Stomach (tissue), 9 donors: ENCODE results near the gene CNKSR1. TPM values are rescaled to one million over a fixed set of nuclear protein-coding genes. Genes with fewer than 3 reads are reported as not detected.

Source experiments
- DNase-seq, 2 donors: peaks; one replicate each; pipeline versions ENCODE4 v3.0.0 to v3.0.0-alpha.2; 2013 to 2019
- H3K27ac ChIP-seq, 5 donors: fragments of 200-600 bp in 4 of 5; sonication (generic) in 4 of 5; one replicate each; pipeline ENCODE4 v1.5.1; 2013 to 2019; ENCODE audit warnings: mild to moderate bottlenecking in 1 of 5, moderate library complexity in 1 of 5
- H3K27me3 ChIP-seq, 3 donors: fragments of 200-600 bp; sonication (generic); one replicate each; pipeline ENCODE4 v1.5.1; 2017 to 2019; ENCODE audit warnings: mixed run types in 1 of 3
- H3K36me3 ChIP-seq, 4 donors: fragments of 200-600 bp; sonication (generic); 1 replicate in 3 of 4; 2 replicates in 1 of 4; pipeline ENCODE4 v1.5.1; 2016 to 2019
- H3K4me1 ChIP-seq, 4 donors: fragments of 200-600 bp; sonication (generic); one replicate each; pipeline ENCODE4 v1.5.1; 2016 to 2019
- H3K4me3 ChIP-seq, 4 donors: fragments of 200-600 bp; sonication (generic) in 3 of 4; one replicate each; pipeline ENCODE4 v1.5.1; 2016 to 2019; ENCODE audit warnings: mild to moderate bottlenecking in 1 of 4
- H3K9me3 ChIP-seq, 4 donors: fragments of 200-600 bp; sonication (generic); one replicate each; pipeline ENCODE4 v1.5.1; 2016 to 2019
- CTCF ChIP-seq, 7 experiments: fragments of 450-650 bp in 4 of 7; fragments of 200-600 bp in 3 of 7; sonication (generic) in 3 of 7; IDR thresholded peaks; one replicate each; pipeline ENCODE4 v1.5.1; 2016 to 2019; ENCODE audit warnings: antibody characterized with exemption in 7 of 7, control low read depth in 2 of 7, mild to moderate bottlenecking in 1 of 7
- EP300 ChIP-seq: sonication (generic); formaldehyde crosslinking; IDR thresholded peaks from one replicate; pipeline ENCODE4 v1.6.1; 2017; ENCODE audit warnings: antibody characterized with exemption
- POLR2A ChIP-seq, 4 donors: fragments of 450-650 bp; IDR thresholded peaks; one replicate each; pipeline ENCODE4 v1.6.1; 2016; ENCODE audit warnings: antibody characterized with exemption in 4 of 4, control low read depth in 2 of 4, mild to moderate bottlenecking in 1 of 4, moderate library complexity in 1 of 4
- POLR2AphosphoS5 ChIP-seq, 3 donors: sonication (generic); formaldehyde crosslinking; IDR thresholded peaks; one replicate each; pipeline ENCODE4 v1.6.1; 2016; ENCODE audit warnings: antibody characterized with exemption in 3 of 3
- WGBS, 5 donors: extraction: QIAGEN DNeasy Blood & Tissue Kit in 3 of 5; methylation state at CpG; one replicate each; pipeline versions ENCODE4 v1.1.5 to v1.1.7; 2013 to 2018; 5-methylcytosine and 5-hydroxymethylcytosine counted together
- intact Hi-C: fragments of 100-400 bp; cut with DNase I; formaldehyde crosslinking; loops from one replicate; pipeline ENCODE4 v1.15.1; 2023; ENCODE audit warnings: low total_unique reads
- polyA plus RNA-seq, 3 donors: library from polyadenylated mRNA; stranded (reverse); fragments of 200-250 nt; gene quantifications; one replicate each; pipeline ENCODE4 v1.2.3, GENCODE V29; 2013
- total RNA-seq, 5 donors: library from RNA; depleted of rRNA; stranded (reverse); fragments of >200 nt; gene quantifications; one replicate each; pipeline versions ENCODE4 v1.1.0 to v1.2.3, GENCODE V29; 2014 to 2016
- donor health status: healthy with polysubstance abuse.
- donor health status: Bipolar disorder and iron deficiency.
- donor health status: healthy.

Gene CNKSR1
- total and polyA plus RNA-seq, 8 donors: 10.4 to 70.3 (median 21.1) TPM

- Histone ChIP-seq H3K27me3 (peaks cover 0 to 12% (median 0%) of the 10 kb centered on the region in 3 donors), H3K4me1 (peaks cover 0 to 6% (median 0%) of the 10 kb centered on the region in 4 donors), H3K27ac (no peak overlapping the region), H3K36me3 (no peaks in the 10 kb centered on the region), H3K4me3 (no peak overlapping the region), H3K9me3 (no peaks in the 10 kb centered on the region)
- no peak for DNase-seq
- WGBS, 5 donors: 41 to 45% (median 42%) methylated on average over 3 of the region's 3 CpGs
- intact Hi-C loops: no loop called here
- no peak for TF ChIP-seq POLR2A (IDR thresholded peaks at IDR 0.05)
- no peak for TF ChIP-seq POLR2AphosphoS5 (IDR thresholded peaks at IDR 0.05)
- TF ChIP-seq EP300: no peak
- TF ChIP-seq CTCF (IDR thresholded peaks at IDR 0.05): no peak
Measured at GRCh38 chr1:26215246-26215645, 38.0 kb downstream of the CNKSR1 start.

GRCh38 chr1:26218906-26219494 lies 41.7 kb downstream of the CNKSR1 start:
- WGBS, 5 donors: 31 to 42% (median 32%) methylated on average over 10 to 11 of the region's 11 CpGs
- no peaks in the 10 kb centered on the region for H3K9me3 ChIP-seq
- no peaks in the 10 kb centered on the region for H3K36me3 ChIP-seq
- peaks cover 0 to 18% (median 0%) of the 10 kb centered on the region in 3 donors for H3K27me3 ChIP-seq
- intact Hi-C loops: no loop called here
- H3K27ac ChIP-seq: no peak overlapping the region
- TF ChIP-seq POLR2A (IDR thresholded peaks at IDR 0.05): no peak
- no peak for TF ChIP-seq EP300
- no peak for TF ChIP-seq POLR2AphosphoS5 (IDR thresholded peaks at IDR 0.05)
- TF ChIP-seq CTCF (IDR thresholded peaks at IDR 0.05): no peak
- peaks cover 0 to 6% (median 0%) of the 10 kb centered on the region in 4 donors for H3K4me1 ChIP-seq
- no peak overlapping the region for H3K4me3 ChIP-seq
- peak in 1 of 2 donors; percentile 34 for DNase-seq

GRCh38 chr1:26220199-26220912 lies 43.1 kb downstream of the CNKSR1 start:
- no peak overlapping the region for H3K4me3 ChIP-seq
- no peak for DNase-seq
- H3K4me1 ChIP-seq: peaks cover 3 to 12% (median 6%) of the 10 kb centered on the region in 4 donors
- no peak overlapping the region for H3K27ac ChIP-seq
- no peaks in the 10 kb centered on the region for H3K36me3 ChIP-seq
- no peaks in the 10 kb centered on the region for H3K9me3 ChIP-seq
- intact Hi-C loops: no loop called here
- WGBS, 5 donors: 63 to 72% (median 67%) methylated on average over 24 to 27 of the region's 27 CpGs
- peaks cover 0 to 29% (median 7%) of the 10 kb centered on the region in 3 donors for H3K27me3 ChIP-seq
- TF ChIP-seq POLR2AphosphoS5 (IDR thresholded peaks at IDR 0.05) (no peak), CTCF (IDR thresholded peaks at IDR 0.05) (no peak), POLR2A (IDR thresholded peaks at IDR 0.05) (no peak), EP300 (no peak)

GRCh38 chr1:26221094-26221493 lies 43.8 kb downstream of the CNKSR1 start:
- Histone ChIP-seq H3K27ac (no peak overlapping the region), H3K36me3 (no peaks in the 10 kb centered on the region), H3K9me3 (no peaks in the 10 kb centered on the region), H3K4me1 (peaks cover 8 to 20% (median 14%) of the 10 kb centered on the region in 4 donors), H3K27me3 (peaks cover 0 to 36% (median 10%) of the 10 kb centered on the region in 3 donors), H3K4me3 (no peak overlapping the region)
- no peak for TF ChIP-seq CTCF (IDR thresholded peaks at IDR 0.05)
- no peak for TF ChIP-seq POLR2AphosphoS5 (IDR thresholded peaks at IDR 0.05)
- TF ChIP-seq POLR2A (IDR thresholded peaks at IDR 0.05): no peak
- TF ChIP-seq EP300: no peak
- intact Hi-C loops: no loop called here
- no peak for DNase-seq
- 83 to 97% (median 90%) methylated on average over 2 of the region's 2 CpGs for WGBS, 5 donors
